BE2C (cell line): ENCODE measurements around the gene LANCL3.

Source experiments
- DNase-seq: peaks from one replicate; pipeline ENCODE4 v3.0.0-alpha.2; 2020
- H3K27me3 ChIP-seq: fragments of 250-450 bp; sonication (Bioruptor Pico); 2 replicates; pipeline ENCODE4 v1.5.1; 2020; ENCODE audit warnings: mild to moderate bottlenecking
- H3K36me3 ChIP-seq: fragments of 250-450 bp; sonication (Bioruptor Pico); 2 replicates; pipeline ENCODE4 v1.5.1; 2020; ENCODE audit warnings: mild to moderate bottlenecking
- H3K4me1 ChIP-seq: fragments of 250-450 bp; sonication (Bioruptor Pico); 2 replicates; pipeline ENCODE4 v1.5.1; 2020
- H3K4me3 ChIP-seq: 2 replicates; pipeline ENCODE4 v1.5.1; 2011; ENCODE audit warnings: low read depth, low read length
- H3K9me3 ChIP-seq: fragments of 250-450 bp; sonication (Bioruptor Pico); 2 replicates; pipeline ENCODE4 v1.5.1; 2020
- TF ChIP-seq, protein P1 (sequence below): IDR thresholded peaks from 2 replicates; pipeline ENCODE4 v1.5.1; 2012; ENCODE audit warnings: mild to moderate bottlenecking, low read depth, low read length

LANCL3 gene

DNA sequence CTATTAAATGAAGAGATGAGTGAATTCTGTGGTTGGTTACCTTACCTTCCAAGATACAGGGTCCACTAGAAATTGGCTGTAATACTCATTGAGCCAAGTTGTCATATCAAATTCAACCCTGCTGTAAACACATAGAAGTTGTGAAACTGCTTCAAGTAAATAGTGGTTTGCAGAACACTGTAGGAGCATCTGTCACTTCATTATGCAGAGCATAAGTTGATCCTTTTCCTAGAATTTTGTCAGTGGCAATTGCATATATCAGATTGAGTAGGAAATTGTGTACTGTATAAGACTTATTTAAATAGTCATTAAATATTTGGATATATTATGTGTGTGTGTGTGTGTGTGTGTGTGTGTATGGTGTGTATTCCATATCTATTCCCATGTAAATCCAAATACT is 105.3 kb downstream of the LANCL3 start:
- no peaks in the 10 kb centered on the region for H3K9me3 ChIP-seq
- H3K4me1 ChIP-seq: no peaks in the 10 kb centered on the region
- TF ChIP-seq, protein P1, sequence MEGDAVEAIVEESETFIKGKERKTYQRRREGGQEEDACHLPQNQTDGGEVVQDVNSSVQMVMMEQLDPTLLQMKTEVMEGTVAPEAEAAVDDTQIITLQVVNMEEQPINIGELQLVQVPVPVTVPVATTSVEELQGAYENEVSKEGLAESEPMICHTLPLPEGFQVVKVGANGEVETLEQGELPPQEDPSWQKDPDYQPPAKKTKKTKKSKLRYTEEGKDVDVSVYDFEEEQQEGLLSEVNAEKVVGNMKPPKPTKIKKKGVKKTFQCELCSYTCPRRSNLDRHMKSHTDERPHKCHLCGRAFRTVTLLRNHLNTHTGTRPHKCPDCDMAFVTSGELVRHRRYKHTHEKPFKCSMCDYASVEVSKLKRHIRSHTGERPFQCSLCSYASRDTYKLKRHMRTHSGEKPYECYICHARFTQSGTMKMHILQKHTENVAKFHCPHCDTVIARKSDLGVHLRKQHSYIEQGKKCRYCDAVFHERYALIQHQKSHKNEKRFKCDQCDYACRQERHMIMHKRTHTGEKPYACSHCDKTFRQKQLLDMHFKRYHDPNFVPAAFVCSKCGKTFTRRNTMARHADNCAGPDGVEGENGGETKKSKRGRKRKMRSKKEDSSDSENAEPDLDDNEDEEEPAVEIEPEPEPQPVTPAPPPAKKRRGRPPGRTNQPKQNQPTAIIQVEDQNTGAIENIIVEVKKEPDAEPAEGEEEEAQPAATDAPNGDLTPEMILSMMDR: no peak

DNA sequence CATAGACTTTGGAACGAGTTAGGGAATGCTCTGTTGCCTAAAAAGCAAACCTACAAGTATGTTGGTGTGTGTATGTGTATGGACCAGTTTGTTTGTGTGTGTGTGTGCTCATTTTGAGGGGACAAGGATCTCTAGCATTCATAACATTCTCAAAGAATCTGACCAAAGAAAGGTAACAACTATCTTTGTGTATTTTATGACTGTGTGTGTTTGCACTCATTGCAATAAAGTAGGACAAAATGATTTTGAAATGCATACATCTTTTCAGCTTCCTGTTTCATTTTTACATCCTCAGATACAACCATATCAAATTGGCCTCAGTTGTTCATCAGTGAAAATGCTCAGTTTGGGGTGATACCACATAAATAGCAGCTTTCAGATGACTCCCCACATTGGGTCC is 105.8 kb downstream of the LANCL3 start:
- H3K4me1 ChIP-seq: no peaks in the 10 kb centered on the region
- DNase-seq: no peak
- no peaks in the 10 kb centered on the region for H3K9me3 ChIP-seq
- TF ChIP-seq, protein P1: no peak
- no peak overlapping the region for H3K4me3 ChIP-seq
- H3K36me3 ChIP-seq: no peaks in the 10 kb centered on the region
- no peaks in the 10 kb centered on the region for H3K27me3 ChIP-seq

More for the DNA sequence above, 105.3 kb downstream of the LANCL3 start:
- DNase-seq: no peak
- H3K27me3 ChIP-seq: no peaks in the 10 kb centered on the region
- H3K36me3 ChIP-seq: no peaks in the 10 kb centered on the region
- no peak overlapping the region for H3K4me3 ChIP-seq

GRCh38 chrX:37677765-37678164 is 106.3 kb downstream of the LANCL3 start:
- Histone ChIP-seq H3K27me3 (no peaks in the 10 kb centered on the region), H3K4me1 (no peaks in the 10 kb centered on the region), H3K36me3 (no peaks in the 10 kb centered on the region), H3K4me3 (no peak overlapping the region), H3K9me3 (no peaks in the 10 kb centered on the region)
- TF ChIP-seq, protein P1: no peak
- no peak for DNase-seq

GRCh38 chrX:37678574-37678973 is 107.1 kb downstream of the LANCL3 start:
- Histone ChIP-seq H3K4me3 (no peak overlapping the region), H3K27me3 (no peaks in the 10 kb centered on the region), H3K36me3 (no peaks in the 10 kb centered on the region), H3K9me3 (no peaks in the 10 kb centered on the region), H3K4me1 (no peaks in the 10 kb centered on the region)
- DNase-seq: no peak
- TF ChIP-seq, protein P1: no peak

GRCh38 chrX:37679230-37679629 is 107.8 kb downstream of the LANCL3 start:
- TF ChIP-seq, protein P1: no peak

GRCh38 chrX:37679888-37680287 is 108.4 kb downstream of the LANCL3 start:
- Histone ChIP-seq H3K4me1 (no peaks in the 10 kb centered on the region; the same call in 1 of the 2 replicates), H3K27me3 (no peaks in the 10 kb centered on the region), H3K9me3 (no peaks in the 10 kb centered on the region), H3K4me3 (no peak overlapping the region), H3K36me3 (no peaks in the 10 kb centered on the region)
- TF ChIP-seq, protein P1: no peak
- no peak for DNase-seq

More at GRCh38 chrX:37679230-37679629, 107.8 kb downstream of the LANCL3 start:
- no peak overlapping the region for H3K4me3 ChIP-seq
- no peaks in the 10 kb centered on the region for H3K4me1 ChIP-seq
- H3K9me3 ChIP-seq: no peaks in the 10 kb centered on the region
- no peak for DNase-seq
- H3K36me3 ChIP-seq: no peaks in the 10 kb centered on the region
- no peaks in the 10 kb centered on the region for H3K27me3 ChIP-seq
